GM12864 (cell line): ENCODE data around the gene HECTD1.

Experiments used
- DNase-seq: peaks from one replicate; pipeline ENCODE4 v3.0.0-alpha.2; 2011; ENCODE audit warnings: low read depth
- H3K4me3 ChIP-seq: 2 replicates; pipeline ENCODE4 v1.5.1; 2011; ENCODE audit warnings: mild to moderate bottlenecking, low read depth, low read length, control low read depth
- TF ChIP-seq, protein P1 (sequence below): IDR thresholded peaks from 2 replicates; pipeline ENCODE4 v1.5.1; 2011; ENCODE audit warnings: low read depth, mild to moderate bottlenecking, moderate library complexity, low read length, control low read depth, inconsistent platforms; ENCODE audit errors: missing control alignments

Gene HECTD1

DNA sequence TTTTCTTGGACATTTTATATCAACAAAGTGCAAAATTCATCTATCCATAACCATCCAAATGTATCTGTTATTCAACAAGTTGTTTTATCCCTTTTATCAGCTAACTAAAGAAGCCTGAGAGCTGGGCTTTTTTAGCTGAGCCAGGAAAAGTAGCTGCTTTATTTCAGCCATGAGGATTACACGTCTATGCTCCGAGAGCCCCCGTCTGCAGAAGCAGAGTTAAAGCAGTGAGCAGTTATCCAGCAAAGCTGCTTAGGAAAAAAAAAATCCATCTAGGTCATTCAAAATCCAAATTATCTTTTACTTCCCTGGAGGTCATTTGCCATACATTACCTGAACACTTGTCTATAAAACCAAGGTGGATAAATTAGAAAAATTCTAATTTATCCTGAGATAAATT is 15.7 kb upstream of the HECTD1 start:
- TF ChIP-seq, protein P1, sequence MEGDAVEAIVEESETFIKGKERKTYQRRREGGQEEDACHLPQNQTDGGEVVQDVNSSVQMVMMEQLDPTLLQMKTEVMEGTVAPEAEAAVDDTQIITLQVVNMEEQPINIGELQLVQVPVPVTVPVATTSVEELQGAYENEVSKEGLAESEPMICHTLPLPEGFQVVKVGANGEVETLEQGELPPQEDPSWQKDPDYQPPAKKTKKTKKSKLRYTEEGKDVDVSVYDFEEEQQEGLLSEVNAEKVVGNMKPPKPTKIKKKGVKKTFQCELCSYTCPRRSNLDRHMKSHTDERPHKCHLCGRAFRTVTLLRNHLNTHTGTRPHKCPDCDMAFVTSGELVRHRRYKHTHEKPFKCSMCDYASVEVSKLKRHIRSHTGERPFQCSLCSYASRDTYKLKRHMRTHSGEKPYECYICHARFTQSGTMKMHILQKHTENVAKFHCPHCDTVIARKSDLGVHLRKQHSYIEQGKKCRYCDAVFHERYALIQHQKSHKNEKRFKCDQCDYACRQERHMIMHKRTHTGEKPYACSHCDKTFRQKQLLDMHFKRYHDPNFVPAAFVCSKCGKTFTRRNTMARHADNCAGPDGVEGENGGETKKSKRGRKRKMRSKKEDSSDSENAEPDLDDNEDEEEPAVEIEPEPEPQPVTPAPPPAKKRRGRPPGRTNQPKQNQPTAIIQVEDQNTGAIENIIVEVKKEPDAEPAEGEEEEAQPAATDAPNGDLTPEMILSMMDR = no peak
- no peak for DNase-seq

GRCh38 chr14:31222834-31223233 is 15.2 kb upstream of the HECTD1 start:
- no peak for DNase-seq
- H3K4me3 ChIP-seq = no peak overlapping the region
- TF ChIP-seq, protein P1 = no peak

More for the DNA sequence above, 15.7 kb upstream of the HECTD1 start:
- no peak overlapping the region for H3K4me3 ChIP-seq

- no peak overlapping the region for H3K4me3 ChIP-seq
- no peak for DNase-seq
- TF ChIP-seq, protein P1 = no peak
These were observed 13.7 kb upstream of the HECTD1 start for GRCh38 chr14:31221266-31221665.

DNA sequence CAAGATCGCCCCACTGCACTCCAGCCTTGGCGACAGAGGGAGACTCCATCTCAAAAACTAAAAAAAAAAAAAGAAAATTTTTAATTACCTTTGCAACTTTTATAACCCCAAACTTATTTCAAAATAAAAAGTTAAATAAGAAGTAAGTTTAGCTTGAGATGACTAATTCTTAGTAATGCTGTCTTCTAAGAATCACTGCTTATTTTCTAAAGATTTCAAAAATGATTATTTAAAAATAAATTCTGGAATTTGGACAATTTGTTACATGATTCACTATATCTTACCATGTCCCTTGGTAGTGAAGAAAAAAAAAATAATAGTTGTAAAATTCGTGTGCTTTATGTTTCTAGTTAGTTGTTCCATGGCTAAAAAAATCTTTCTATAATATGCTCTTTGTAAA is 11.6 kb upstream of the HECTD1 start:
- no peak overlapping the region for H3K4me3 ChIP-seq
- TF ChIP-seq, protein P1 = no peak
- DNase-seq = no peak

DNA sequence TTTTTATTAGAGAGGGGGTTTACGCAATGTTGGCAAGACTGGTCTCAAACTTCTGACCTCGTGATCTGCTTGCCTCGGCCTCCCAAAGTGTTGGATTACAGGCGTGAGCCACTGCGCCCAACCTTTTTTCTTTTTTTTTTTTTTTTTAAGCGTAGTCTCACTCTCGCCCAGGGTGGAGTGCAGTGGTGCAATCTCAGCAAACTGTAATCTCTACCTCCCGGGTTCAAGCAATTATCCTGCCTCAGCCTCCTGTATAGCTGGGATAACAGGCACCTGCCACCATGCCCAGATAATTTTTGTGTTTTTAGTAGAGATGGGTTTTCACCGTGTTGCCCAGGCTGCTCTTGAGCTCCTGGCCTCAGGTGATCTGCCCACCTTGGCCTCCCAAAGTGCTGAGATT is 8.8 kb upstream of the HECTD1 start:
- TF ChIP-seq, protein P1 = no peak
- DNase-seq = no peak
- no peak overlapping the region for H3K4me3 ChIP-seq

- TF ChIP-seq, protein P1 = no peak
- DNase-seq = no peak
- no peak overlapping the region for H3K4me3 ChIP-seq
These were observed 5.3 kb upstream of the HECTD1 start for GRCh38 chr14:31212893-31213292.

DNA sequence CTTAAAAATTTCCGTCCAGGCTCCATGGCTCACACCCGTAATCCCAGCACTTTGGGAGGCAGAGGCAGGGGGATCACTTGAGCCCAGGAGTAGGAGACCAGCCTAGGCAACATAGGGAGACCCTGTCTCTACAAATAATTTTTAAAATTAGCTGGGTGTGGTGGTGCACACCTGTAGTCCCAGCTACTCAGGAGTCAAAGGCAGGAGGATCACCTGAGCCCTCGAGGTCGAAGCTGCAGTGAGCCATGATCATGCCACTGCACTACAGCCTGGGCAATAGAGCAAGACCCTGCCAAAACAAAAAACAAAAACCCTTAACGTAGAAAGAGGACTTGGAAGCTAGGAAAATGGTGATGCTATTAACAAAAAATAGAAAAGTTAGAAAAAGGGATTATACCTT is 2.0 kb upstream of the HECTD1 start:
- H3K4me3 ChIP-seq = no peak overlapping the region
- DNase-seq = no peak
- TF ChIP-seq, protein P1 = no peak
